Heart right ventricle (tissue), 16 donors: ENCODE results near the gene MGST1. TPM values are rescaled to one million over a fixed set of nuclear protein-coding genes. Genes with fewer than 3 reads are reported as not detected.

ENCODE experiments used
- ATAC-seq, 8 donors: fragments of 200-7000 bp; cut with Tn5 transposase; one replicate each; pipeline ENCODE4 v1.9.1; 2020; ENCODE audit warnings: mild to moderate bottlenecking in 8 of 8, moderate library complexity in 8 of 8, moderate number of reproducible peaks in 1 of 8
- DNase-seq, 2 donors: peaks; one replicate each; pipeline ENCODE4 v3.0.0-alpha.2; 2020
- H3K27ac ChIP-seq, 10 donors: fragments of 200-600 bp; sonication (generic) in 2 of 10; one replicate each; pipeline versions ENCODE4 v1.5.0 to v1.8.0; 2020 to 2022; ENCODE audit warnings: mild to moderate bottlenecking in 3 of 10
- H3K27me3 ChIP-seq, 7 donors: fragments of 200-600 bp; one replicate each; pipeline ENCODE4 v1.8.0; 2021 to 2022; ENCODE audit warnings: mild to moderate bottlenecking in 2 of 7
- H3K36me3 ChIP-seq, 9 donors: fragments of 200-600 bp; sonication (generic) in 1 of 9; one replicate each; pipeline versions ENCODE4 v1.5.0 to v1.8.0; 2020 to 2022; ENCODE audit warnings: mild to moderate bottlenecking in 2 of 9
- H3K4me1 ChIP-seq, 9 donors: fragments of 200-600 bp; sonication (generic) in 1 of 9; one replicate each; pipeline versions ENCODE4 v1.5.0 to v1.8.0; 2020 to 2022; ENCODE audit warnings: mild to moderate bottlenecking in 4 of 9
- H3K4me3 ChIP-seq, 10 donors: fragments of 200-600 bp; sonication (generic) in 2 of 10; one replicate each; pipeline versions ENCODE4 v1.5.0 to v1.8.0; 2020 to 2022; ENCODE audit warnings: mild to moderate bottlenecking in 7 of 10, moderate library complexity in 2 of 10
- H3K9me3 ChIP-seq, 11 donors: fragments of 200-600 bp in 10 of 11; sonication (generic) in 2 of 11; one replicate each; pipeline versions ENCODE4 v1.5.0 to v1.8.0; 2013 to 2022; ENCODE audit warnings: mild to moderate bottlenecking in 2 of 11, control low read depth in 1 of 11, moderate library complexity in 1 of 11
- WGBS, 2 donors: extraction: QIAGEN DNeasy Blood & Tissue Kit; methylation state at CpG; one replicate each; pipeline ENCODE4 v1.1.7; 2013; ENCODE audit warnings: inconsistent platforms in 1 of 2; 5-methylcytosine and 5-hydroxymethylcytosine counted together
- intact Hi-C, 10 donors: fragments of 100-400 bp; cut with DNase I; formaldehyde crosslinking; loops; one replicate each; pipeline versions ENCODE4 v1.11.1 to v1.14.2; 2022
- polyA plus RNA-seq, 2 donors: library from polyadenylated mRNA; stranded (reverse); fragments of 200-250 nt; gene quantifications; one replicate each; pipeline ENCODE4 v1.2.3, GENCODE V29; 2013
- total RNA-seq, 10 donors: library from RNA; stranded (reverse); fragmentation: NEBNext Ultra II Directional in 3 of 10; extraction: Animal tissue kit (Norgen Biotek cat#: 25700) in 3 of 10; gene quantifications; one replicate each; pipeline versions ENCODE4 v1.2.1 to v1.2.4, GENCODE V29; 2021 to 2023
- TF ChIP-seq, protein P1 (sequence below), 9 donors: fragments of 200-600 bp; sonication (generic) in 2 of 9; IDR thresholded peaks; one replicate each; pipeline versions ENCODE4 v1.5.0 to v1.8.0; 2021 to 2022; ENCODE audit warnings: antibody characterized with exemption in 9 of 9, mild to moderate bottlenecking in 5 of 9, moderate library complexity in 1 of 9
- donor health status: Arrhythmogenic right ventricular cardiomyopathy.
- donor health status: ischemic (EF 13 %, LVEDD 7.1; RV severe dilation, severe dysfunction).
- donor health status: healthy with polysubstance abuse.
- donor health status: DM: no; HTN: yes; CAD: no.
- donor health status: DM: no; HTN: no; CAD: no.
- donor health status: ischemic (EF 25% LVEDD 6.9; RV normal size, moderate dysfunction).
- donor health status: ischemic (EF 25% LVEDD 5.7; RV mildly dilated, moderate dysfunction).
- donor health status: healthy.
- donor health status: DM: yes; HTN: yes; CAD: no.
- donor health status: Ischemic cardiomyopathy.
- donor health status: ischemic (EF 35%, LVEDD 5.7; RV mildly dilated, moderate dysfunction).
- donor health status: nonischemic (EF 11% LVEDD 7.7; RV severe dilation, severe dysfunction).
- donor health status: DM: yes; HTN: yes; CAD: no.
- donor health status: PGD.
- donor health status: ischemic (EF 29% LVEDD 5.4; RV normal size, mild dysfunction).
- donor health status: nonischemic (EF 23%, LVEDD 6.1; RV moderate dilation, normal function).

The MGST1 gene
- total and polyA plus RNA-seq, 12 donors = 3.8 to 98.3 (median 23.4) TPM

DNA sequence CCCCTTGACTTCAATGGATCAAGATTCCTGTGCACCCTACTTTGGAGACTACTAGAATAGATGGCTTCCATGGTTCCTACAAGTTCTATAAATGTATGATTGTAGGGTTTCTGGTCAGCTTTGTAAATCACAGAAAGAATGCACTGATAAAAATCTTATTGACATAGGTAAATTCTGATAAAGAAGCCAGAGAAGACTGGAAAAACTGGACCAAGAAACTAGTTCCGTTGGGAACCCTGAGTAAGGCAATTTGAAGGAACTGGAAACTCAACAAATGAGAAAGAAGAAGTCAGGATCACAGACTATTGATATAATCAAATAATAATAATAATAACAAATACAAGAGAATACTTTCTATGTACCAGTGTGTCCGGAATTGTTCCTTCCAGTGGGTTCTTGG, 15.4 kb upstream of the MGST1 start:
- Histone ChIP-seq H3K4me3 (no peak overlapping the region), H3K27me3 (no peaks in the 10 kb centered on the region), H3K27ac (no peak overlapping the region), H3K36me3 (no peaks in the 10 kb centered on the region), H3K9me3 (peaks cover 0 to 14% (median 5%) of the 10 kb centered on the region in 11 donors), H3K4me1 (no peaks in the 10 kb centered on the region)
- WGBS, 2 donors = 86 to 87% methylated on average over 2 of the region's 2 CpGs
- intact Hi-C loops = no loop called here
- ATAC-seq (no peak), DNase-seq (no peak)
- TF ChIP-seq, protein P1, sequence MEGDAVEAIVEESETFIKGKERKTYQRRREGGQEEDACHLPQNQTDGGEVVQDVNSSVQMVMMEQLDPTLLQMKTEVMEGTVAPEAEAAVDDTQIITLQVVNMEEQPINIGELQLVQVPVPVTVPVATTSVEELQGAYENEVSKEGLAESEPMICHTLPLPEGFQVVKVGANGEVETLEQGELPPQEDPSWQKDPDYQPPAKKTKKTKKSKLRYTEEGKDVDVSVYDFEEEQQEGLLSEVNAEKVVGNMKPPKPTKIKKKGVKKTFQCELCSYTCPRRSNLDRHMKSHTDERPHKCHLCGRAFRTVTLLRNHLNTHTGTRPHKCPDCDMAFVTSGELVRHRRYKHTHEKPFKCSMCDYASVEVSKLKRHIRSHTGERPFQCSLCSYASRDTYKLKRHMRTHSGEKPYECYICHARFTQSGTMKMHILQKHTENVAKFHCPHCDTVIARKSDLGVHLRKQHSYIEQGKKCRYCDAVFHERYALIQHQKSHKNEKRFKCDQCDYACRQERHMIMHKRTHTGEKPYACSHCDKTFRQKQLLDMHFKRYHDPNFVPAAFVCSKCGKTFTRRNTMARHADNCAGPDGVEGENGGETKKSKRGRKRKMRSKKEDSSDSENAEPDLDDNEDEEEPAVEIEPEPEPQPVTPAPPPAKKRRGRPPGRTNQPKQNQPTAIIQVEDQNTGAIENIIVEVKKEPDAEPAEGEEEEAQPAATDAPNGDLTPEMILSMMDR (IDR thresholded peaks at IDR 0.05) = no peak

DNA sequence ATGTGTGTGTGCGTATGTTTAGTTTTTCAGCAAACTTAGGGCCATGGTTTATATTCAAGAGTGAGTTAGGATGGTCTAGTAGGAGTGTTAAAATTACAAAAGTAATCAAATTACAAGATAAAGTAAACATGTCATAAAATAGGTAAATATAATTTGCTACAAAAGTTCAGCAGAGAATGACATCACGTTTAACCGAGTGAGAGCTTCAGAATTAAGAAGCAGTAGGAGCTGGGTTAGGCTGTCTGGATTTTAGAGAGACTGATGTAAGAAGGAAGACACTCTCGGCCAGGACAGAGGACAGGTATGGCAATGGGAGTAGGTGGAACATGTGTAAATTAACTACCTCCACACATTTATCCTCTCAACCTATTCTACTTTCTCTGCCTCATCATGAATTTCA, 11.6 kb upstream of the MGST1 start:
- Histone ChIP-seq H3K36me3 (no peaks in the 10 kb centered on the region), H3K27me3 (no peaks in the 10 kb centered on the region), H3K9me3 (no peaks in the 10 kb centered on the region), H3K27ac (no peak overlapping the region), H3K4me3 (no peak overlapping the region), H3K4me1 (no peaks in the 10 kb centered on the region)
- ATAC-seq = no peak
- intact Hi-C loops = no loop called here
- WGBS, 2 donors = 86 to 87% methylated on average over 4 of the region's 4 CpGs
- TF ChIP-seq, protein P1 (IDR thresholded peaks at IDR 0.05) = no peak
- DNase-seq = no peak

DNA sequence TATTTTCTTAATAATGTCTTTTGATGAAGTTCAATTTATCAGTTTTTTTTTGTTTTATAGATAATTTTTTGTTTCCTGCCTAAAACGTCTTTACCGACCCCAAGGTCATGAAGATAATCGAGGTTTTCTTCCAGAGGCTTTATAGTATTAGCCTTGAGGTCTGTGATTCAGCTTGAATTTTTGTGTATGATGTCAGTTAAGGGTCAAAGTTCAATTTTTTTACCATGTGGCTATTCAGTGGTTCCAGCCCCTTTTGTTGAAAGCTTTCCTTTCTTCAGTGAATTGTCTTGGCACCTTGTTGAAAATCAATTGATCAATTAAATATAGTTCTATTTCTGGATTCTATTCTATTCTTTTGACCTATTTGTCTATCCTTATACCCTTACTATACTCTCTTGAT, 3.2 kb upstream of the MGST1 start:
- intact Hi-C loops = no loop called here
- H3K4me3 ChIP-seq = no peak overlapping the region
- H3K4me1 ChIP-seq = peaks cover 0 to 10% (median 0%) of the 10 kb centered on the region in 9 donors
- H3K36me3 ChIP-seq = no peaks in the 10 kb centered on the region
- ATAC-seq (no peak), DNase-seq (no peak)
- no peak overlapping the region for H3K27ac ChIP-seq
- TF ChIP-seq, protein P1 (IDR thresholded peaks at IDR 0.05) = no peak
- H3K27me3 ChIP-seq = peaks cover 0 to 14% (median 3%) of the 10 kb centered on the region in 7 donors
- no peaks in the 10 kb centered on the region for H3K9me3 ChIP-seq
- 49 to 66% methylated on average over 3 of the region's 3 CpGs for WGBS, 2 donors

DNA sequence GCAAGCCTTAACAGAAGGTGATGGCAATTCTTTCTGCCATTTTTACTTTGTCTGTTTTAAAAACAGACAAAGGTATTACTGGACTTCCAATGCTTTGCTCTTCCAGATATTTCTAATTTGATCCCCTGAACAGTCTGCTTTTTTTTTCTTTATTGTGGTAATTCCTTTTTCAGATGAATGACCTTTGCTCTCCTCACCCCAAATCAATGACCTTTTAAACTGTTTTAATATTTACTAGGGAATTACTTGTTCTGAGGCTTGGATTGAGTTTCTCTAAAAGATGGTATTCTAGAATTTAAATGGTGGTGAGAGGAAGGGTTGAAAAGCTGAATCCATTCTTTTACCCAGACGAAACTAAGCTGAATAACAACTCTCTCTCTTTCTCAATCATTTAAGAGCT, 2.3 kb upstream of the MGST1 start:
- no peak overlapping the region for H3K4me3 ChIP-seq
- WGBS, 2 donors = 89 to 94% methylated on average over 1 of the region's 1 CpG
- no peaks in the 10 kb centered on the region for H3K36me3 ChIP-seq
- no peaks in the 10 kb centered on the region for H3K9me3 ChIP-seq
- H3K4me1 ChIP-seq = peaks cover 0 to 10% (median 0%) of the 10 kb centered on the region in 9 donors
- intact Hi-C loops = no loop called here
- TF ChIP-seq, protein P1 (IDR thresholded peaks at IDR 0.05) = no peak
- DNase-seq (no peak), ATAC-seq (no peak)
- no peak overlapping the region for H3K27ac ChIP-seq
- H3K27me3 ChIP-seq = peaks cover 0 to 14% (median 3%) of the 10 kb centered on the region in 7 donors
